Measurements from ENCODE around the gene SLC36A4.
"Not testable (repeated sequence)": the region's sequence is repeated elsewhere in the genome, so short reads cannot be mapped to it uniquely, and the experiment has no call there.

Gene SLC36A4

DNA sequence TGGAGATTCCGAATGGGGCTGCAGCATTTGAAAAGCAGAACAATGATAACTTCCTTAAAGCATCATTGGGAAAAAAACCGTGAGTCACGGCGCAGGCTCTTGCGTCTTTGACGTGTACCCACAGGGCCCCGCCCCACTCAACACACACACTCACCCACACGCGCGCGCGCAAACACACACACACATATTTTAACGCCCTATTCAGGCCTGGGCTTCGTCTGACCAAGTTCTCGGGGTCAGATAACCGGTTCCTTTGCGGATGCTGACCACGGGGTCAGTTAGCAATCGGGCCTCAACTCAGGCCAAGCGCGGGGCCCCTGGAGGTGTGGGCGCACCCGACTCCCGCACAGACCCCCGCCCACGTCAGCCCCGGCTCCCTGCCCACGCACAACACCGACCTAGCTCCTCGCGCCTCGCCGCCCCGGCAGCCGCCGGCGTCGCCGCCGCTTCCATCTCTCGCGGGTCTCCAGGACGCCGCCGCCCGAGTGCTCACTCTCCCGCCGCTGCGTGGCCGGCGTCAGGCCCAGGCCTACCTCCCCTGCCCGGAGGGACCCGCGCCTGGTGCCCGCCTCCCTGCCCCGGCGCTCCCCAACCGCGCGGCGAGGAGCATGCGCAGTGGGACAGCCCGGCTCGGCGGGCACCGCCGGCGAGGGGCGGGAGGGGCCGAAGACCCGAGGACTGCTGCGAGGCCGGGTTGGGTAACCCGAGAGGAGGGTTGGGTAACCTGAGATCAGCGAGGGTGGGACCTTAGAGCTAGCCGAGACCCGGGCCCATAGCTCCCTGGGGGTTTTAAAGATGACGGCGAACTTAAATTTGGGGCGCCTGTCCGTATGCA lies at the start of gene SLC36A4:
TSS of gene SLC36A4 (minus strand) at position 612 of the 835 bp plus-strand sequence. CDS start at position 453, 159 bp downstream.
- peak; percentile 90 for DNase-seq

- DNase-seq, result not testable (repeated sequence)
These were observed 49.0 kb upstream of the SLC36A4 start for GRCh38 chr11:93246790-93247189.

DNA sequence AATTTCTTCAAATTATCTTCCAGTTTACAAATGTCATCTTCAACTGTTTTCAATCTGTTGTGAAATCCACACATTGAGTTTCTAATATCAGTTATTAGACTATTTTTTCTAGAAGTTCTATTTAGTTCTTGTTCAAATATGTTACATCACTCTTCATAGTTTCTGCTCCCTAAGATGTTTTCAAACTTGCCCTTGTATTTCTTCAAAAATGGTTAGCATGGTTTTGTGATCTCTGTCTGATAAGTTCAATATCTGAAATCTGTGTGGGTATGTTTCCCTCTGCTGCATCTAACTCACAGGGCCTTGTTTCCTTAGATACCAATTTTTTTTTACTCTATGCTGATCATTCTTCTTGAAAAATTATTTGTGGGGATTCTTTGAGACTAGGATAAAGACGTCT lies 46.2 kb upstream of the SLC36A4 start:
- DNase-seq, result no peak

DNA sequence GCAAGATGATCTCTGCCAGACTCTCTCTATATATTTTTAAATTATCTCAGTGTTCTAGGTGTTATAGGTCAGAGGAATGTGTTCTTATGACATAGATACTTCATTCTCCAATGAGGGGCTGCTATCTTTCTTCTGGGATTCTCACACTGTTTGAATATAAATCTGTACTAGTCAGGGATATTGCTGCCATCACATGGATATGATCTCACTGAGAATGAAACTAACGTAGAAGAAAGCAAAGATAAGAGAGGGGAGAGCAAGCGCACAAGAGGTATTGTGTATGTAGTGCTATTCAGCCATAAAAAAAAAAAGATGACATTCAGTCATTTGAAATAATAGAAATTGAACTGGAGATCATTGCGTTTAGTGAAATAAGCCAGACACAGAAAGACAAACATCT lies 42.2 kb upstream of the SLC36A4 start:
- DNase-seq, result no peak

GRCh38 chr11:93238956-93239355 lies 41.2 kb upstream of the SLC36A4 start:
- DNase-seq, result no peak

DNA sequence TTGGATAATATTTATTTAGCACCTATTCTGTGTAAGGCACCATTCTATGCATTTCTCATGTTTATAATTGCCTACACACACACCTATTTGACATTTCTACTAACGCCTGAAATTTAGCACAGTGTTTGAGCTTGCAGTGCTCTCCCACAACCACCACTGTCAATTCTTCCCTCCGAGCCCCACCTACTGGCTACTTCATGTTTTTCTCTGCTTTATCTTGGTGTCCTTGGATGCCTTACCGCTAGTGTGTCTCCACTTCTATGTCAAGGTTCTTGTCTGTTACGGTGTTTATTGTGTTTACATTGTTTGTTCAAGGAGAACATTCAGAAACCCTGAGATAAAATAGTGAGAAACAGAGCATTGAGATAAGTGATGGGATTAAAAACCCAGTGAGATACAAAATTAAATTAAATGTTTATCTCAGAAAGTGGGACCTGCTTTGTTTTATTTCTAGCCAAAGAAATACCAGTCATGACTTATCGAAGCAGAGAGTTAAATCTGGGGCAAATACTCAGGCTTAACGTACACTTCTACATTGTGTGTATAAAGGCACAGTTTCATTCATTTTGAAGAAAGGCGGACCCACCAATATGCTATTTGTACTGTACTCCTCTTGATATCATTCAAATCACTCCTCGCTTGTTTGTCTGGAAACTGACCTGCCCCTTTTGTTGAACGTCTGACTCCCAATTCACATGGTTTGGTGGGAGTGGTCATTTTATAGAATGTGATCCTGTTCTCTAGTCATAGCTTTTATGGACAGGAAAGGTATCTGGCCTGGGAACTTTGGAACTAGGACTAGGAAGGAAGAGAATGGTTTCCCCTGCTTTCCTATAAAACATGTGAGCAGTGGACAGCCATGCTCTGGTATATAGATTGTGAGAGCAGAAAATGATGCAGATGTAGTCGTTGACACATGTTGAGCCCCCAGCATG lies 39.2 kb upstream of the SLC36A4 start:
- no peak for DNase-seq

GRCh38 chr11:93234602-93235207 lies 36.9 kb upstream of the SLC36A4 start:
- DNase-seq, result peak; percentile 79

GRCh38 chr11:93229876-93230275 lies 32.1 kb upstream of the SLC36A4 start:
- no peak for DNase-seq

DNA sequence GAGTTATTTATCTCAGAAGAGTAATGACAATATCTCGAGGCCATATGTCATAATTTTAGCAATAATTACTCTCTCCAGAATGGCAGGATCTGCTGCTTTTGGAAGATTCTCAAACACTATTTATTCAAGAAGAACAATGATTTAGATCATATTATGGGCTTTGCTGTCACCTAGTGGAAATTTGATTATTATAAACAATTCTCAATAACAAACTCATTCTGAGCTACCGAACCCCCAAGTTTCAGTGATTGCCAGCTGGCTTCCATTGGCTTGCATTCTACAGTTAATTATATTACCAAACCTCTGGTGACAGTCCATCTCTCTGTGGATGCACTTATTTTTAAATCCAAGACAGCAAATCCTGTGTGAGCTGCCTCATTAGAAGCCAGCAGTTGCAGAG lies 27.9 kb upstream of the SLC36A4 start:
- DNase-seq, result no peak

GRCh38 chr11:93221539-93221938 lies 23.7 kb upstream of the SLC36A4 start:
- DNase-seq, result no peak

DNA sequence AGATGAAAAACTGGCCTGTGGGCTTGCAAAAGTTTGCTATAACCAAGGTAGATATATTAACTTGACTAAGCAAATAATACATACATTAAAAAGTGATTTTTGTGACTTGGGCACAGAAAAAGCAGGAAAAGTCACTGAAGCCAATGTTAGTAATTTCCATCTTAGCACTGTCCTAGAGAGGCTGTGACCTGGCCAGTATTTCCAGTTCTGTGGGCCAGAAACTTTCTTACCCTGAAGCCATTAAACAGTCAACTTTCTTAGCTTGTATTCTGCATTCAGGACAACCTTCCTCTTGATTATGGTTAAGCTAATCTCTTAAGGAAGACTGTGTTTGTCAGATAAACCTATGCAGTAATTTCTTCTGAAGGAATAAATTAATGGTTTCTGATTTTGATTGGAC lies 22.3 kb upstream of the SLC36A4 start:
- no peak for DNase-seq

- DNase-seq, result no peak
These were observed 21.6 kb upstream of the SLC36A4 start for GRCh38 chr11:93219440-93219839.

DNA sequence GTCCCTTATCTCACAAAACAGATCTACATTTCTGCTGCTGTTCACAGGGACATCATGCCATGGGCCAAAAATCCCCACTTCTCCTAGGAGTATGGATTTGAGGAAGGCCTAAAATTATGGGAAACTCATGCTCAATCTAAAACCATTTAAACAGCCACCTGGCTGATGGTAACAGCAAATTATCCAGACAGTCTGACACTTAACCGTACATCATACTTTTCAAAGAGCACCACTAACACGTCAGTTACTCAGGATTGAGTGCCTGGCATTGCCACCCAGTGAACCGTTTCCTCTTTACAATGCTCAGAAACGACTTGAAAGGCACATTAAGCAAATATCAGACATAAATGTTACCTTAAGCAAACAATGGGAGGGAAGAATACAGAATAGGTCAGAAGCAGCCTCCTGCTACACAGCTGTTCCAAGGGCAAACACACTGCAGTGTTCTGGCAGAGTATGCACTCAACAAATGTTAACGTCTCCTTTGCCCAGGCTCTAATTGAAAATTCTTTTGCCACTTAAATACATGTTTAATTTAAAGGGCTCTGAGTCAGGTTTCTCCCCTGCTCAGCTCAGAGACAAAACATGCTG lies 18.8 kb upstream of the SLC36A4 start:
- DNase-seq, result no peak

GRCh38 chr11:93213622-93214021 lies 15.8 kb upstream of the SLC36A4 start:
- no peak for DNase-seq

- no peak for DNase-seq
These were observed 14.3 kb upstream of the SLC36A4 start for GRCh38 chr11:93212094-93212493.

DNA sequence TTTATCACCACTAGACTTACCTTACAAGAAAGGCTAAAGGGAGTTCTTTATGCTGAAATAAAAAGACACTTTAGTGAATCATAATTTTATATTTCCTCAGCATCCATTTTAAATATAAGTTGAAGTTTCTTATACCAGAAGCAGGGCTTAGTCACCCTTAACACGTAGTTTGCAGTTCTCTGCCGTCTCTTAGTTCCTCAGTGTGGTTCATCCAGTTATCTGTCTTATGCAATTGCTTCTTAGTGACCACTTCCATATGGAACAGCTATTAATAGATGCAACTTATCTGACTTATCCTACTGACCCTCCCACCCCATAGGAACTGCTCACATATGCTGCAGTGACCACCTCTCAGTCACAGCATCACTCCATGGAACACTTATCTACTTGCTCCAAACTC lies 11.7 kb upstream of the SLC36A4 start:
- no peak for DNase-seq

DNA sequence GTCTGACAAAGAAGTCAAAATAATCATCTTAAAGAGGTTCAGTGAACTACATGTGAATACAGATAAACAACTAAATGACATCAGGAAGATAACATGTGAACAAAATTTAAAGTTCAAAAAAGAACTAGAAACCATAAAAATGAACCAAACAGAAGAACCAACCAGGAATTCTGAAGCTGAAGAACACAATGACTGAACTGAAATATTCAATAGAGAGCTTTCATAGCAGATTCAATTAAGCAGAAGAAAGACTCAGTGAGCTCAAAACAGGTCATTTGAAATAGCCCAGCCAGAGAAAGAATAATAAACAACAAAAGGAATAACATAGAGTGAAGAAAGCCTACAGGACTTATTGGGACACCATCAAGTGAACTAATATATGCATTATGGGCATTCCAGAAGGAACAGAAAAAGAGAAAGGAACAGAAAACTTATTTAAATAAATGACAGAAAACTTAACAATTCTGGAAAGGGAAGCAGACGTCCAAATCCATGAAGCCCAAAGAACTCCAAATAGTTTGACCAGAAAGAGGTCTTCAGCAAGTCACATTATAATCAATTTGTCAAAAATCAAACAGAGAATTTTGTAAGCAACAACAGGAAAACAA lies 11.0 kb upstream of the SLC36A4 start:
- DNase-seq, result no peak

GRCh38 chr11:93199616-93200015 lies 1.8 kb upstream of the SLC36A4 start:
- DNase-seq, result no peak

DNA sequence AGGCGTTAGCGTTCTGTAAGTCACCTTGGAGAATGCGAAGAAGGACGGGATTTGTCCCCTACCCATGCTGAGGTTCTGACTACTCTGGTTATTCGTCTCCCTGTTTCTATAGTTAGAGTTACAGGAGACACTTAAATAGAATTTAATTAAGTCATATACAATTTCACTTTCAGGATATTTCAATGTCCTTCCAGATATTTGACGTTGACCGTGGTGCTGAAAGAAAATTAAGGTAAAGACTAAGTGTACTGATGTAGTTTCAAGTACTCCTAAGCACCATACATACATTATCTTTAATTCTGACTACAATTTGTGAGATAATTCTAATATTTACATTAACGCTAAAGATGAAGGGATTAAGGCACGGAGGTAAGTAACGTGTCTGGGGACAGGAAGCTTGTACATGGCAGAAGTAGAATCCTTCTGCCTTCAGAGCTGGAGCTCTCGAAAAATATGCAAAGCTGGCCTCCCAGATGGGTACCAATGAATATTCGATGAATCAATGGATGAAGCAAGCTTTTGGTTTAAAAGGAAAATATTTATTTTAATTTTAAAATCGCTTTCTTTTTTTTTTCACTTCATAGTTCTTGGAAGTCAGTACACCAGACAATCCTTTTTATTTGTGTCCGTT lies 539 bp upstream of the SLC36A4 start:
- no peak for DNase-seq

DNA sequence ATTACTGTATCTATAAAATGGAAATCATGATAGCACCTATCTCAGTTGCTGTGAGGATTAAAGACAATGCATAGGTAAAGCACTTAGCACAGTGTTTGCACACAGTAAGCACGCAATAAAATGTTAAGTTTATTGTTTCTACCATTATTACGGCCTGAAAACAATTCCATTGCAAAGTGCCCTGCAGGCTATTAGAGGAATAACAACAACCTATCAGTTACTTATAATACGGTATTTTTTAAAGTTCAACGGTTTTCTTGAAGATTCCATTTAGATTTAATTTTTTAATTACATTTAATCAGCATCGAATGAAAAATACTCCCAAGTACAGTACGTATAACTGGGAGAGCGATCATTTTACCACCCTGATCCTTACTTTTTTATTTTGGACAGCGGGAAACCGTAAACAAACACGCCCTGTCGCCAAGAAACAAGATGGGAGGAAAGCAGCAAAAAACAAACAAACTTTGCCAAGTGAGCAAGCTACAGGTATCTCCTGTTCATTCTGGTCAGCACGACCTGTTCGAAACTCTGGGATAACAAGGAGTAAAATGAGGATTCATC lies 893 bp downstream of the SLC36A4 start:
- DNase-seq, result no peak

GRCh38 chr11:93194673-93195291 lies 3.0 kb downstream of the SLC36A4 start:
- no peak for DNase-seq
